Superior temporal gyrus (tissue), 1 donor: ENCODE measurements around the gene SSBP4.
A peak's percentile ranks its signal among the peaks of the same experiment; 100 is the strongest.

ENCODE experiments used
- DNase-seq: peaks from one replicate; pipeline ENCODE4 v3.0.0-alpha.2; 2016; ENCODE audit errors: extremely low spot score

The SSBP4 gene

DNA sequence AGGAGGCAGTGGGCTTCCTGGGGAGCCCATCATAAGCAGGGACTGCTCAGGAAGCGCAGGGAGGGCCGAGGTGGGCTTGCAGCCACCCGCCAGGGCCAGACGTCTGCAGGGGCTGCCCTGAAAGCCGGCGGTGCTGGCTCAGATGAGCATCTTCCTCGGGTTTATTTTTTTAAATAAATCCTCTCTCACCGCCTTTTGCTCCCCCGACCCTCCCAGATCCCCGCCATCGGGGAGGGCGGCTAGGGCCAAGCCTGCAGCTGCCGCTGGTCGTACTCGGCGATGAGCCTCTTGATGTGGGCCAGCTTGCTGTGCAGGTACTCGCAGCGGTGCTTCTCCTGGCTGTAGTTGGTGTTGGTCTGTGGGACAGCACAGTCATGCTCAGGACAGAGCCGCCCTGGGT lies 25.3 kb downstream of the SSBP4 start:
- DNase-seq = no peak

DNA sequence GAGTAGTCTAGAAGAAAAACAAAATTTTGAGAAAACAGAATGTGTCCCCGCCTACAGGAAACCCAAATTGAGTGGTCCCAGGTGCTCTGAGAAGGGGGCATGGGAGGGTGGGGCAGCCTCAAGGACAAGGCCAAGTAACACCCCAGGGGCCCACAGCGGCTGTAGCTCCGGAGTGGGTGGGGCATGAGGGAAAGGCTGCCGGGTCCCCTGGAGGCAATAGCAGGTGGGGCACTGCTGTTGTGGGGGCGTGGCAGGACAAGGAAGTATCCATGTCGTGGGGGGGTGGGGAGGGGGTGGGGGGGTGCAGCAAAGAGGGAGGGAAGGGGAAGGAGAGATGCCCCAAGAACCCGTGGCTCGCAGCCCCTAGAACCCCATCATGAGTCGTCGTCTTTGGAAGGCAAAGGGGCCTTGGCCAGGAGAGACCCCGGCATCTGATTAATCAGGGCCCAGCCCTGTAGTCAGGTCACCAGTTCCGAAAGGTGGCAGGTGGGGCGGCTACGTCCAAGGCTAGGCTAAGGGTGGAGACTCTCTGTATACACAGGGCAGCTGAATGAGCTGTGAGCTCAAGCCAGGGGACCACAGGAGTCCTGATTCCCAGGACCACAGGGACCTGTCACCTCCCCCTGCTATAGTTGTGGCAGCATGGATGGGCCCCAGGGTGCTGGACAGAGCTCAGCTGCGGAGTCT lies 26.2 kb downstream of the SSBP4 start:
- DNase-seq = no peak

- DNase-seq = no peak
Measured at GRCh38 chr19:18446145-18446810, 27.1 kb downstream of the SSBP4 start.

DNA sequence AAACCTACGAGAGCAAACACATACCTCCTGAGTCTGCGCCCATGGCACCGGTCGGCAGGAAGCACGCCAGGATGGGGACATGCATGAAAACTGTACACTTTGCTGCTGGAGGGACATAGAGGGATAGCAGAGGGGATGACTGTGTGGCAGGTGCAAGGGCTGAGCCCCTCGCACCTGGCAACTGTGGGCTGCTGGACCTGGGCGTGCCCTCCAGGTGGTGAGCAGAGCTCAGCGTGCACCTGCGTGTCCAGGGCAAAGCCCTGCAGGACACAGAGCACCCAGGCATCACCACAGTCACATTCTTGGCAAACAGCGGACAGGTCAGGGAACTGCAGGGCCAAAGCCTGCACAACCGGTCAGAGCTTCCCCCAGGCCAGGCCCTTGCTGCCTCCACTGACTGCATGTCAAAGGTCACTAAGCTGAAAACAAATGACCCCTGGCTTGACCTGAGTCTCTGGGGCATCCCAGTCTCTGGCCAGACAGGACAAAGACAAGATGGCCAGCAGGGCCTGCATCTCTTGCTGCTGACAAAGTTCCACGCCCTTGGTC lies 27.7 kb downstream of the SSBP4 start:
- DNase-seq = no peak

DNA sequence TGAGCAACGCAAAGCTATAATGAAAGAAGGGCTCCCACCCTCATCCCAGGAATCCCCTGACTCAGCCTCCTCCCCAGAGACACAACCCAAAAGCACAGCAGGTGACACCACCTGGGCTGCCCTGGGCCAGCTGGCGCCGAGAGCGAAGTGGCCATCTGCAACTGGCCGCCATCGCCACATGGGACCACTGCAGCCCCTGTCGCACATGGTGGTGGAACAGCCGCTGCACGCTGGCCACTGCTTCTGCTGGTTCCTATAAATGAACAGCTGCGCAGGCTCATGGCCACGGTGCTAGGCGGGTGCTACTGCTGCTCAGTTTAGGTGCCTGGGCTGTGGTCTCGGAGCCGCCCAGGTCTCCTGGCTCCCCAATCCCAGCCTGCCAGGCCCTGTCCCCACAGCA lies 30.4 kb downstream of the SSBP4 start:
- no peak for DNase-seq

GRCh38 chr19:18450021-18450930 lies 31.1 kb downstream of the SSBP4 start:
- no peak for DNase-seq

- peak; percentile 91 for DNase-seq
Measured at GRCh38 chr19:18450931-18451836, 32.0 kb downstream of the SSBP4 start.

DNA sequence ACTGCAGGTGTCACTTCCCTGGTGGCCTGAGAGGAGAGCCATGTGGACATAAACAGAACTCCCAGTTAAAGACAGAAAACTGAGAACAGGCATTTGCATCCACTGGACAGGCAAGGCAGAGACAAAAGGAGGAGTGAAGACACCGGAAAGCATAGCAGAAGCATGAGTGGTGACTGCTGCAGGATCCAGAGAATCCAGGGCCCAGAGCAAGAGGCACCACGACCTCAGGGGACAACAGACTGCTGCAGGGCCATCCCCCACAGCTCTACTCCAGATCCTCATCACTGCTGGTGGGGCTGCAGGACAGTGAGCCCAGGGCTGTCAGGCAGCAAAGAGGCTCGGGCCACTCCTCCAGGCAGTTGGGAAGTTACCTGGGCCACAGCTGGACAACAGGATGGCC lies 33.2 kb downstream of the SSBP4 start:
- DNase-seq = no peak

DNA sequence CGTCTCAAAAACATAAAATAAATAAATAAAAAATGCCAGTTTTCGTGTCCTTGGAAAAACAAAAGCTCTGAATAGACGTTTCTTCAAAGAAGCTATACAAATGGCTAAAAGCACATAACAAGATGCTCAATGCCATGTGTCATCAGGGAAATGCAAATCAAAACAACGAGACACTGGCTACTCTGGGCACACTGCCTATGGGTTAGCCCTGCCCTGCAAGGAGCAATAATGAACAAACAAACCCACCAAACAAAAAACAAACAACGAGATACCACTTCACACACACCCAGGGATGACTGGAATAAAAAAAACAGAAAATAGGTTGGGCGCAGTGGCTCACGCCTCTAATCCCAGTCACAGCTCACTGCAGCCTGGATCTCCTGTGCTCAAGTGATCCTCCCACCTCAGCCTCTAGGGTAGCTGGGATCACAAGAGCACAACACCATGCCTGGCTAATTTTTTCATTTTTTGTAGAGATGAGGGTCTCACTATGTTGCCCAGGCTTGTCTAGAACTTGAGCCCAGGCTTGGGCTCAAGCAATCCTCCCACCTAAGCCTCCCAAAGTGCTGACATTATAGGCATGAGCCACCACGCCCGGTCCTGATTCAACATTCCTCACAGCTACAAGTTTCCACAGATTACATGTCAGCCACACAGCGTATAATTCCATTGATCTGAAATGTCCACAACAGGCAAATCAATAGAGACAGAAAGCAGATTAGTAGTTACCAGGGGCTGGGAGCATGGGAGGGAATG lies 34.2 kb downstream of the SSBP4 start:
- peak; percentile 55 for DNase-seq

- DNase-seq = no peak
Measured at GRCh38 chr19:18456279-18456678, 37.1 kb downstream of the SSBP4 start.

DNA sequence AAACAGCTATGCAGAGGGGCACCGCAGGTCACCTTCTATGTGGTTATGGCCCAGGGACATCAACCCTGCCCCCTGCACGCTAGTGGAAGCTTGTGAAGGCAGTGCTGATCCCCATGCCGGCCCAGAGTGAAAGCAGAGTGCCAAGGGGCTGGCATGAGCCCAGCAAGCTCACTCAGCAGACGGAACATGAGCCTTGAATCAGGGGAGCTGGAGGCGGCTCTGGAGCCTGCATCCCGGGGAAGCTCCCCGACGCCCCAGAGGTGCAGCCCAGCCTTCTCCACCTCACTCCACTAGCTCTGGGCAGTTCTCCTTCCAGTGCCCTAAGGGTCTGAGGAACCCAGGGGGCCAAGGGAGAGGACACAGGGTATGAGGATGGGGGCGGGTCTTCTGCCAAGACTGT lies 37.8 kb downstream of the SSBP4 start:
- peak; percentile 47 for DNase-seq

DNA sequence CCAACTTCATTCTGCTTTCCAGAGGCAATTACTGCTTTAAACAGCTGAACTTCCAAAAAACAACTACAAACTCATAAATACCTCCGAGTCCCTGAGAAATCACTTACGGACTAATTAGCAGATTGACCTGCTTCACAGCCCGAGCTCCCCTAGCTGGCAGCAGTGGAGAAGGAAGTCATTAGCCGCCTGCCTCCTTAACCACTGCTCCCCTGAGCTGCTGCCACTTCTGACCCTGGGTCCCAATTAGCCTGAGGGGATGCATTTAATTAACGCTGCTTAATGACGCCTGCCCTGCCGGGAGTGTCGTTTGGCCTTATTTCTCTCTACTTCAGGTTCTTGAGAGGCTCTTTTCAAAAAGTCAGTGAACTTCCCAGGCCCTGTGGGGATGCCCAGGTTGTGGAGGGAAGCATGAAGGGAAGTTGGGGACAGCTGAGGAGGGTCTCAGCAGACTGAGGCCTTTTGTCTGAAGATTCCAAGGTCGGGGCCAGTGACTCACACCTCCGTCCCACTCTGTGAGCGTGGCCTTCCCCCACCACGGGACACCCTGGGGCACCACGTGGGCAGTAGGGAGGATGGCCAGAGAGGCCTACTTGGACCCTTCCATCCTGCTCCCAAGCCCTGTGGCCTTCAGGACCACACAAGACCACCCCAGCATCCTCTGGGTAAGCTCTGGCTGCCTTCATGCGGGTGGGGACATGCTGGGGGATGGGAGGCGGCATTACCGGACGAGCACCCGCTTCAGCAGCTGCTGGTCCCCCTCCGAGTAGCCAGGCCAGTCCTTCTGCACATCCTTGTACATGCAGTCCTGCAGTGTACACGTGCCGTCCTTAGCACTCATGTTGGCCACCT lies 38.5 kb downstream of the SSBP4 start:
- no peak for DNase-seq

DNA sequence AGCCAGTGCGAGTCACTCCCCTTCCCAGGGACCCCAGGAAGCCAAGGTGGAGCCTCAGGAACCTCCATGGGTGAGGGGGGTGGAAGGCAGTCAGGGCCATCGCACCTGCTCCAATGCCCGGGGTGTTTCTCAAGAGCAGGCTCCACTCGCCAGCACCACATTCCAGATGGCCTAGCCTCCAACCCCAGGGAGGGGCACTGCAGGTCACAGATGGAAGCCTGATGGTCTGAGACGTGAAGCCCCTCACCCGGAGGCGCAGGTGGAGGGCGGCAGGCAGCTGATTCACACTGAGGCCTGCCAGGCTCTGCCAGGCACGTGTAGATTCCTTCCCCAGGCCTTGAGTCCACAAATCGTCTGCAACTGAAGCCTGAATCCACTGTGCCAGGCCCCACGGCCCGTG lies 41.7 kb downstream of the SSBP4 start:
- DNase-seq = no peak

DNA sequence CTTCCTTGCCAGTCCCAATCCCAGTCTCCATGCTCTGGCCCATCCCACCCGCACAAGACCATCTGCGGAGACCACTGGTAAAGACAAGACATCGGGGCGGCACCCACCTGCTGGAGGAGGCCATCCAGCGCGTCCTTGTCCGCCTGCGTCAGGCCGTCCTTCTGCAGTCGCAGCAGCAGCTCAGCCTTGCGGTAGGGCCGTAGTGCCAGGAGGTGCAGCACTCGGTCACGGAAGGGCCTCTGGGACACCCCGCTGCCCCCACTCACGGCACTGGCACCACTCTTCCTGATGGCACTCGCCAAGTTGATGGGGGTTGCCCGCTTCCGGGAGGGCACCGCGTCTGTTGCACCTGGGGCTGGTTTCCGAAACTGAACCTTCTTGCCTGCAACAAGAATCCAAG lies 42.3 kb downstream of the SSBP4 start:
- DNase-seq = no peak

DNA sequence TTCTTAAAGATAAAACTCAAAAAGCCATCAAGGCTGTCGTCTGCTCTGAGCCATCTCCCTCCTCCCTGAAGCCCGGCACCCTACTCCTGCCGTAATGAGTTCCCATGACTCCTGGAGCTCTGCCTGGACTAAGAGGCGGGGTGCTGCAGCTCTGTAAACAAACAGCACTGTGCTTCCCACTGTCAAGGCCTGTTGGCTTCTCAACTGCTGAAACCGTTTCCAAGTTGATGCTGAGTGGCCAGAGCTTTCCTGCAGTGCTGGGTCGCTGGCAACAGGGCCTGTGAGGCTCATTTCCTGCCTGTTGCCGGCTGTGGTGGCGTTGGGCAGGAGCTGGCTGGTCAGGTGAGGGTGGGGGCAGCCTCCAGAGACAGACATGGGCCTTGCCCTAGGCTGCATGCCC lies 45.4 kb downstream of the SSBP4 start:
- peak; percentile 92 for DNase-seq

GRCh38 chr19:18465214-18465963 lies 46.2 kb downstream of the SSBP4 start:
- DNase-seq = no peak

DNA sequence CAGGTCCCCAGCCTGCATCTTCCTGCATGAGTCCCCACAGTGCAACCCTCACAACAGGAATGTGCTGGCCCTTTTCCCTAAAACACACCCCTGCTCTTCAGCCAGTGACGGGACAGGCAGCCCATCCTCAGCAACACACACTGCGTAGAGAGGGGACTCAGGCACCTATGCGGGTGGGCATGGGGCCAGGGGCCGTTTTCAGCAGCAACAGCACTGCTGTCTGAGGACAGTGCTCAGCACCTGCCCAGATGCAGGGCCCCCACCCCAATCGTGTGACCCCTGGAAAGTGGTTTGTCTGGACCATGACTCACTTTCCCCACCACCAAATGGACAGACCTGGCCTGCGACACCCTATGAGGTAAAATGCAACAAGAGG lies 46.8 kb downstream of the SSBP4 start:
- no peak for DNase-seq

DNA sequence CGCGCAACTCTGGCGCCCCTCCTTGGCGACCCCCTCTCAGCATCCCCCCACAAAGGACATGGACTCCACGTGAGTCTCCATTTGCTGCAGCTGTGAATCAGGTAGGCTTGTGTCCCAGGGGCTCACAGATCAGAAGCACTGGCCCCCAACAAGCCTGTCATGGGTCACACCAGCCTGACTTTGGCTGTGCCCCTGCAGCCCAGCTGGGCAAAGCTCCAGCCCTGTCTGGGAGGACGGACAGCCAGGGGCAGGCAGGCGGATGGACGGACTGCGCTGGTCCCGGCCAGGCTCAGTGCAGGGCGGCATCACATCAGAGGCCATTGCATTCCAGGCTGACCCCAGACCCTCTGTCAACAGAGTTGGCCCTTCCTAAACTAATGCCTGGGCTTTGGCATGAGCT lies 47.2 kb downstream of the SSBP4 start:
- no peak for DNase-seq

DNA sequence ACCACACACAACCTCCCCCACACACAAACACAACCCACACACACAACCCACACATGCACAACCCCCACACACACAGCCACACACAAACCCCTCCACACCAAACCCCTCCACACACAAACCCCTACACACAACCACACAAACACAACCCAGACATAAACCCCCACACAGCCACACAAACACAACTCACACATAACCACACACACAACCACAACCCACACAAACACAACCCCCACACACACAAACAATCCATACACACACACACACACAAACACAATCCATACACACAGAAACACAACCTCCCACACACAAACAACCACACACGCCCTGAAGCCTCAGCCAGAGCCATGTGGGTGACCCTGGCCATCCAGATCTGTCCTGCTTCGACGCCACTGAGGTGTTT lies 48.8 kb downstream of the SSBP4 start:
- no peak for DNase-seq
